ENCODE measurements around the gene SH3D21.

DNA sequence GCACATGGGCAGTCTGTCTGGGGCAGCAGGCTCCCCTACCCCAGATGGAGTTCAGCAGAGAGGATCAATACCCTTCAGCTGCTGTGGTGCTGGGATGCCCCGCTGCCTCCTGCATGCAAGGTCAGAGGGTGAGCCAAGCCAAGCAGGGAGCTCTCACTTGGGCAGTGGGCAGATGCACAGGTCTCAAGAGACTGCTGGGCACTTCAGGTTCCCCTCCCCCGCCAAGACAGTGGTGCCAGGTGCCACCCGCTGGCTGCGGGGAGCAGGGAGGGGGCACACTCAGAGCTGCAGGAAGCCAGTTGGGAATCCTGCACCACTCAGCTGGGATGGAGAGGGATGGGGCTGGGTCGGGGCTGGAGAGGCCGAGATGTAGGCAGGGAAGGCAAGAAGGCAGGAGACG, 33.0 kb downstream of the SH3D21 start:
- TF ChIP-seq, protein P1, sequence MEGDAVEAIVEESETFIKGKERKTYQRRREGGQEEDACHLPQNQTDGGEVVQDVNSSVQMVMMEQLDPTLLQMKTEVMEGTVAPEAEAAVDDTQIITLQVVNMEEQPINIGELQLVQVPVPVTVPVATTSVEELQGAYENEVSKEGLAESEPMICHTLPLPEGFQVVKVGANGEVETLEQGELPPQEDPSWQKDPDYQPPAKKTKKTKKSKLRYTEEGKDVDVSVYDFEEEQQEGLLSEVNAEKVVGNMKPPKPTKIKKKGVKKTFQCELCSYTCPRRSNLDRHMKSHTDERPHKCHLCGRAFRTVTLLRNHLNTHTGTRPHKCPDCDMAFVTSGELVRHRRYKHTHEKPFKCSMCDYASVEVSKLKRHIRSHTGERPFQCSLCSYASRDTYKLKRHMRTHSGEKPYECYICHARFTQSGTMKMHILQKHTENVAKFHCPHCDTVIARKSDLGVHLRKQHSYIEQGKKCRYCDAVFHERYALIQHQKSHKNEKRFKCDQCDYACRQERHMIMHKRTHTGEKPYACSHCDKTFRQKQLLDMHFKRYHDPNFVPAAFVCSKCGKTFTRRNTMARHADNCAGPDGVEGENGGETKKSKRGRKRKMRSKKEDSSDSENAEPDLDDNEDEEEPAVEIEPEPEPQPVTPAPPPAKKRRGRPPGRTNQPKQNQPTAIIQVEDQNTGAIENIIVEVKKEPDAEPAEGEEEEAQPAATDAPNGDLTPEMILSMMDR (IDR thresholded peaks at IDR 0.05; ENCODE audit: poor library complexity, severe bottlenecking), result no peak
- TF ChIP-seq EZH2 (IDR thresholded peaks at IDR 0.05; ENCODE audit: borderline replicate concordance, insufficient read depth, low read length, poor library complexity, severe bottlenecking), result no peak
- TF ChIP-seq POLR2AphosphoS5 (IDR thresholded peaks at IDR 0.05), result no peak
- TF ChIP-seq REST (IDR thresholded peaks at IDR 0.05; ENCODE audit: borderline replicate concordance), result no peak
- no peak for TF ChIP-seq RAD21 (conservative IDR thresholded peaks at IDR 0.05)
- no peak for TF ChIP-seq EP300 (conservative IDR thresholded peaks at IDR 0.05; ENCODE audit: poor library complexity, severe bottlenecking)
- TF ChIP-seq TAF1 (IDR thresholded peaks at IDR 0.05; ENCODE audit: low read depth), result no peak
- TF ChIP-seq MXI1 (conservative IDR thresholded peaks at IDR 0.05; ENCODE audit: poor library complexity, severe bottlenecking), result no peak

Measured in neural cell (in vitro differentiated cells).